Measurements from ENCODE around the gene AOPEP. TPM values are rescaled to one million over a fixed set of nuclear protein-coding genes. Genes with fewer than 3 reads are reported as not detected.

AOPEP gene
- total RNA-seq, 1 donor from 2014 or later = 24.8 TPM

DNA sequence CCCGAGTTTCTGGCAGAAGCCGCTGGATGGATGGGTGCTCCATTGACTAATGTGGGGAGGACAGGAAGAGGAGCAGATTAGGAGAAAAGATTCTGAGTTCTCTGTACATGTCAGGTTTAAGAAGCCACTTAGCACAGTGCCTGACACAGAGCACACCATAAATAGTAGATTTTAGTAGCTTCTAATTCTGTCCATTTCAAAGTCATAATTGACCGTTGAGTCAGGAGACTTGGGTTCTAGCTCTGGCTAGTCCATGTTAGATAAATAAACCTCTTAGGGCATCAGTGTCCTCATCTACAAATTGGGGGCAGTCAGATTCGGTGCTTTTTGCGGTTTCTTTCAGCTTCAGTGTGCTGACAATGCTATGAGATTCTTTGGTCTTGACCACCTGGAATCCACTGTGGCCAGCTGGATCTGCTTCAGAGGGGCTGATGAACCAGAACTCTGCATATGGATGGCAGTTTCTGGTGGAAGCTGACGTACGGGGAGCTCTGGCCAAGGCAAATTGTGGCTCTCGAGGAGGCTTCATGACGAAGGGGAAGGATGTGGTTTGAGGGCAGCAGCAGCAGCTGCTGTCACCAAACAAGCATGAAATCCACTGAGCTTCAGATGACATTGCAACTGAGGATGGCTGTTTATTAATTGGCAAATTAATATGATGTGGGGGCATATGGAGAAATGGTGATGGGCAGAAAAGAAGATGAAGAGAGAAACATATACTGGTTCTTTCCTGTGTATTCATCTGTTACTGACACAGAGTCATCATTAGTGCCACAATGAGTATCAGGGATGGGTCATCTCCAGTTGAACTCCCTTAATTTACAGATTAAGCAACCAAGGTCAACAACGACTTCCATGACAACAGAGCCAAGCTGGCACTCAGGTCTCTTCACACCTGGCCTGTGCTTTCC lies 134.4 kb downstream of the AOPEP start:
- Mint-ChIP-seq H3K4me3 (no peak overlapping the region), H3K36me3 (ENCODE audit: low read depth) (peaks cover 11% of the 10 kb centered on the region), H3K4me1 (peaks cover 10% of the 10 kb centered on the region), H3K9me3 (peaks cover 7% of the 10 kb centered on the region), H3K27ac (ENCODE audit: unreplicated experiment) (no peak overlapping the region), H3K27me3 (ENCODE audit: low read depth) (no peaks in the 10 kb centered on the region)
- no peak for DNase-seq (ENCODE audit: low read depth, low spot score)
- TF ChIP-seq CTCF (conservative IDR thresholded peaks at IDR 0.05) = no peak

DNA sequence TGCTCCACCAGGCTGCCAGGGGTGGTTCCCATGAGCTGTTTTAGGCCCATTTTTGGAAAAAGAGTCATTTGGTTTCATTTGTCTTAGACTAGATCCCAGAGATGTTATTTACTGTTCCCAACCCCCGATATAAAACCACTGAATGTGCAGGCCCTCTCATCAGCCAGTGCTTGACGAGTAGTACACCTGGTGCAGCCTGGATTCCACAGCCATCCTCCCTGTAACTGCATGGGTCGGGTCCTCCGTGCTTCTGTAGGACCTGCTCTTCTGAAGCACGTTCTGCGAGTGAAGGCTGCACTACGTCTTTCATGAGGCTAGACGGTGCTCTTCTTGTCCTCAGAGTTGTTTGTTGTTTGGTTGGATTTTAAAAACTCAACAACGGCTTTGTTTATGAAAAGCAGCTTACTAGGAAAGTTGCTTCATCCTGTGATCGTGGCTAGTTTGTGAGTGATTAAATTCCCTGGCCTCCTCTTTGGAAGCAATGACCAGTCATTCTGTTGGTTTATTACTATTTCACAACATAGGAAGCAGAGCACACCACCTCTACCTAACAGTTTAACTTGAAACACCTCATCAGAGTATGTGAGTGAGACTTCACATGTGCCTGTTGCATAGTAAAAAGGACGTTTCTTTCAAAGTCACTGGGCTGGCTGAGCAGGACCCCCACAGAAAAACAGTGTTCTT lies 135.2 kb downstream of the AOPEP start:
- H3K9me3 Mint-ChIP-seq = peaks cover 7% of the 10 kb centered on the region

GRCh38 chr9:94864196-94864595 lies 137.7 kb downstream of the AOPEP start:
- H3K9me3 Mint-ChIP-seq = peaks cover 4% of the 10 kb centered on the region
- DNase-seq (ENCODE audit: low read depth, low spot score) = no peak

More for the DNA sequence above, 135.2 kb downstream of the AOPEP start:
- no peak for DNase-seq (ENCODE audit: low read depth, low spot score)
- H3K27me3 Mint-ChIP-seq (ENCODE audit: low read depth) = no peaks in the 10 kb centered on the region
- H3K4me3 Mint-ChIP-seq = no peak overlapping the region
- TF ChIP-seq CTCF (conservative IDR thresholded peaks at IDR 0.05) = no peak
- peak overlapping the region; percentile 91 for H3K27ac Mint-ChIP-seq (ENCODE audit: unreplicated experiment)
- H3K4me1 Mint-ChIP-seq = peaks cover 13% of the 10 kb centered on the region
- peaks cover 11% of the 10 kb centered on the region for H3K36me3 Mint-ChIP-seq (ENCODE audit: low read depth)

GRCh38 chr9:94864862-94865509 lies 138.5 kb downstream of the AOPEP start:
- no peak overlapping the region for H3K27ac Mint-ChIP-seq (ENCODE audit: unreplicated experiment)

More at GRCh38 chr9:94864196-94864595, 137.7 kb downstream of the AOPEP start:
- Mint-ChIP-seq H3K27me3 (ENCODE audit: low read depth) (no peaks in the 10 kb centered on the region), H3K4me1 (peaks cover 23% of the 10 kb centered on the region), H3K4me3 (no peak overlapping the region), H3K36me3 (ENCODE audit: low read depth) (peaks cover 7% of the 10 kb centered on the region), H3K27ac (ENCODE audit: unreplicated experiment) (no peak overlapping the region)
- no peak for TF ChIP-seq CTCF (conservative IDR thresholded peaks at IDR 0.05)

More at GRCh38 chr9:94864862-94865509, 138.5 kb downstream of the AOPEP start:
- H3K9me3 Mint-ChIP-seq = peaks cover under 1% of the 10 kb centered on the region
- H3K4me3 Mint-ChIP-seq = no peak overlapping the region
- no peak for DNase-seq (ENCODE audit: low read depth, low spot score)
- peaks cover under 1% of the 10 kb centered on the region for H3K36me3 Mint-ChIP-seq (ENCODE audit: low read depth)
- H3K4me1 Mint-ChIP-seq = peaks cover 23% of the 10 kb centered on the region
- H3K27me3 Mint-ChIP-seq (ENCODE audit: low read depth) = no peaks in the 10 kb centered on the region
- TF ChIP-seq CTCF (conservative IDR thresholded peaks at IDR 0.05) = no peak
